ENCODE measurements around the gene NR1H2. TPM values are rescaled to one million over a fixed set of nuclear protein-coding genes. Genes with fewer than 3 reads are reported as not detected.

NR1H2 gene
- total and polyA plus RNA-seq, 10 of the 15 experiments (the other 5 are each of a cell fraction or from before 2014, with no cell fraction given) = 0.05 to 54.2 (median 35.1) TPM

GRCh38 chr19:50331221-50331993 lies 44.9 kb upstream of the NR1H2 start:
- ChIA-PET CTCF (interaction anchor here (1.0 to 2.9 kb wide), 2 partner anchors 10 to 183 kb away, joined by 3 to 11 read pairs; no protein-coding TSS in a partner anchor), RAD21 (ENCODE audit: unreplicated experiment) (no interaction called here), POLR2A (interaction anchor here (3.1 kb wide), 1 partner anchor 11 kb away, joined by 30 read pairs; no protein-coding TSS in a partner anchor), SMC1A (ENCODE audit: uncharacterized antibody, unreplicated experiment) (interaction anchor here (2.7 to 3.7 kb wide), 3 partner anchors 10 to 26 kb away, joined by 8 to 49 read pairs (median 13); no protein-coding TSS in a partner anchor)
- Histone ChIP-seq H3K4me3 (peak overlapping the region; percentile 66), H3K36me3 (ENCODE audit: control insufficient read depth in 2 of 2, insufficient read depth in 2 of 2, low read length in 1 of 2) (peaks cover 5 to 12% of the 10 kb centered on the region in 2 experiments; a peak in 3 of 4 replicates), H4K20me1 (ENCODE audit: control insufficient read depth, insufficient read depth) (no peaks in the 10 kb centered on the region), H3K27ac (ENCODE audit: control insufficient read depth, insufficient read depth) (peak overlapping the region; percentile 74), H3K9me3 (replicated peaks; ENCODE audit: control insufficient read depth, insufficient read depth, low read length) (no peaks in the 10 kb centered on the region; the same call in 2 of the 3 replicates), H3K4me2 (ENCODE audit: control insufficient read depth, insufficient read depth) (peak overlapping the region; percentile 95), H3K27me3 (replicated peaks in 1 of 2; ENCODE audit: control insufficient read depth in 2 of 2, insufficient read depth in 2 of 2, low read length in 1 of 2) (peaks cover 0 to 11% of the 10 kb centered on the region in 2 experiments; a peak in 3 of 4 replicates), H3K9ac (ENCODE audit: control insufficient read depth, insufficient read depth, low read length) (peak overlapping the region; percentile 36), H3K4me1 (ENCODE audit: control insufficient read depth, insufficient read depth, low read length) (peaks cover 31% of the 10 kb centered on the region), H2AFZ (ENCODE audit: control insufficient read depth, low read depth, low read length) (no peak overlapping the region), H3K79me2 (ENCODE audit: control insufficient read depth, insufficient read depth, low read length) (no peaks in the 10 kb centered on the region)
- ATAC-seq = no peak
- no peak for DNase-seq (ENCODE audit: low read depth, low spot score)
- intact Hi-C loops (cut with micrococcal nuclease; ENCODE audit: unreplicated experiment) (no loop called here), in situ Hi-C loops (cut with MboI) (loop anchor here (25.0 kb wide), 1 partner anchor 1031 kb away; the partner anchor contains the start of genes CLDND2, ETFB and NKG7)
- 0% methylated on average over 8 of the region's 10 CpGs for WGBS (ENCODE audit: insufficient coverage, insufficient replicate concordance, low lambda C conversion rate, missing lambda C conversion rate)
- no peak for FAIRE-seq
- BruUV-seq (replicated peaks) = no TSS peak
- TF ChIP-seq TARDBP (IDR thresholded peaks at IDR 0.05; ENCODE audit: borderline replicate concordance) (no peak), YY1 (IDR thresholded peaks at IDR 0.05; ENCODE audit: low read depth, low read length) (no peak), FOXM1 (IDR thresholded peaks at IDR 0.05; ENCODE audit: low read depth, low read length) (no peak), NRF1 (conservative IDR thresholded peaks at IDR 0.05; ENCODE audit: low read depth, low read length) (no peak), ZNF217 (IDR thresholded peaks at IDR 0.05) (no peak), STAT3 (IDR thresholded peaks at IDR 0.05; ENCODE audit: low read depth, low read length) (no peak), NBN (IDR thresholded peaks at IDR 0.05) (peak; percentile 17; the same call in 1 of the 2 replicates), CBFB (IDR thresholded peaks at IDR 0.05; ENCODE audit: low read depth) (no peak), IKZF2 (IDR thresholded peaks at IDR 0.05) (0 out of 4 replicates have a peak, but pooled peaks of 1 of the 2 experiments have one; percentile 15), MLLT1 (IDR thresholded peaks at IDR 0.05) (no peak), PRDM15 (CRISPR knock-in tag; IDR thresholded peaks at IDR 0.05) (no peak), ZNF622 (IDR thresholded peaks at IDR 0.05) (no peak), FOXK2 (IDR thresholded peaks at IDR 0.05) (no peak), TCF3 (IDR thresholded peaks at IDR 0.05; ENCODE audit: borderline replicate concordance, insufficient read depth, low read depth, low read length) (no peak), YBX1 (IDR thresholded peaks at IDR 0.05) (0 out of 2 replicates have a peak, but pooled peaks have one; percentile 13), SREBF1 (IDR thresholded peaks at IDR 0.05; ENCODE audit: low read length) (no peak), CHD1 (IDR thresholded peaks at IDR 0.05; ENCODE audit: low read depth, low read length) (no peak), CBX5 (IDR thresholded peaks at IDR 0.05; ENCODE audit: low read depth) (no peak), HDAC2 (IDR thresholded peaks at IDR 0.05) (no peak), TCF12 (IDR thresholded peaks at IDR 0.05; ENCODE audit: low read depth, low read length) (no peak), SMAD1 (IDR thresholded peaks at IDR 0.05; ENCODE audit: low read depth, partially characterized antibody) (no peak), RCOR1 (conservative IDR thresholded peaks at IDR 0.05; ENCODE audit: low read depth, low read length) (no peak)

Measured in GM12878 (cell line).